ENCODE measurements around the gene OSBPL6. TPM values are rescaled to one million over a fixed set of nuclear protein-coding genes. Genes with fewer than 3 reads are reported as not detected.

OSBPL6 gene
- total RNA-seq, 2 experiments from 2014 or later, result 0.73 to 2.9 TPM

GRCh38 chr2:178295115-178295514, 100.8 kb downstream of the OSBPL6 start:
- H3K9me3 Mint-ChIP-seq (ENCODE audit: low read depth), result no peaks in the 10 kb centered on the region
- CTCF ChIA-PET, result interaction anchor here (1.8 kb wide), 1 partner anchor 11 kb away, joined by 8 read pairs; no protein-coding TSS in a partner anchor
- H3K4me3 Mint-ChIP-seq, result no peak overlapping the region
- DNase-seq (no peak), ATAC-seq (no peak)
- peaks cover 45% of the 10 kb centered on the region for H3K27me3 Mint-ChIP-seq
- H3K36me3 Mint-ChIP-seq, result no peaks in the 10 kb centered on the region
- H3K27ac Mint-ChIP-seq, result no peak overlapping the region
- no peaks in the 10 kb centered on the region for H3K4me1 Mint-ChIP-seq

GRCh38 chr2:178295906-178296305, 101.6 kb downstream of the OSBPL6 start:
- Mint-ChIP-seq H3K27me3 (peaks cover 45% of the 10 kb centered on the region), H3K4me3 (no peak overlapping the region), H3K9me3 (ENCODE audit: low read depth) (no peaks in the 10 kb centered on the region), H3K36me3 (no peaks in the 10 kb centered on the region), H3K27ac (no peak overlapping the region), H3K4me1 (no peaks in the 10 kb centered on the region)
- CTCF ChIA-PET, result interaction anchor here (1.5 to 1.8 kb wide), 2 partner anchors 10 to 79 kb away, joined by 3 to 8 read pairs; no protein-coding TSS in a partner anchor
- no peak for DNase-seq
- ATAC-seq, result no peak

GRCh38 chr2:178296394-178297090, 102.2 kb downstream of the OSBPL6 start:
- ATAC-seq (no peak), DNase-seq (no peak)
- Mint-ChIP-seq H3K4me1 (no peaks in the 10 kb centered on the region), H3K4me3 (no peak overlapping the region), H3K27ac (no peak overlapping the region), H3K9me3 (ENCODE audit: low read depth) (no peaks in the 10 kb centered on the region), H3K36me3 (no peaks in the 10 kb centered on the region), H3K27me3 (peaks cover 42% of the 10 kb centered on the region)
- CTCF ChIA-PET, result interaction anchor here (1.5 to 1.8 kb wide), 2 partner anchors 9 to 78 kb away, joined by 3 to 8 read pairs; no protein-coding TSS in a partner anchor

GRCh38 chr2:178297091-178297411, 102.7 kb downstream of the OSBPL6 start:
- ATAC-seq (no peak), DNase-seq (no peak)
- Mint-ChIP-seq H3K36me3 (no peaks in the 10 kb centered on the region), H3K4me1 (no peaks in the 10 kb centered on the region), H3K27ac (no peak overlapping the region), H3K27me3 (peaks cover 42% of the 10 kb centered on the region), H3K4me3 (no peak overlapping the region), H3K9me3 (ENCODE audit: low read depth) (no peaks in the 10 kb centered on the region)
- CTCF ChIA-PET, result interaction anchor here (1.5 kb wide), 1 partner anchor 78 kb away, joined by 3 read pairs; no protein-coding TSS in a partner anchor

GRCh38 chr2:178298785-178299212, 104.5 kb downstream of the OSBPL6 start:
- Mint-ChIP-seq H3K4me3 (no peak overlapping the region), H3K27ac (no peak overlapping the region), H3K36me3 (no peaks in the 10 kb centered on the region), H3K4me1 (no peaks in the 10 kb centered on the region), H3K27me3 (peaks cover 46% of the 10 kb centered on the region), H3K9me3 (ENCODE audit: low read depth) (no peaks in the 10 kb centered on the region)
- ATAC-seq (no peak), DNase-seq (no peak)
- CTCF ChIA-PET, result no interaction called here

- Mint-ChIP-seq H3K4me3 (no peak overlapping the region), H3K4me1 (no peaks in the 10 kb centered on the region), H3K36me3 (no peaks in the 10 kb centered on the region), H3K27ac (no peak overlapping the region), H3K27me3 (peaks cover 32% of the 10 kb centered on the region), H3K9me3 (ENCODE audit: low read depth) (no peaks in the 10 kb centered on the region)
- ATAC-seq (no peak), DNase-seq (no peak)
- CTCF ChIA-PET, result no interaction called here
These were observed 107.4 kb downstream of the OSBPL6 start for GRCh38 chr2:178301649-178302238.

- no peak for DNase-seq
- Mint-ChIP-seq H3K9me3 (ENCODE audit: low read depth) (no peaks in the 10 kb centered on the region), H3K4me3 (no peak overlapping the region), H3K36me3 (no peaks in the 10 kb centered on the region), H3K27me3 (peaks cover 34% of the 10 kb centered on the region), H3K4me1 (no peaks in the 10 kb centered on the region), H3K27ac (no peak overlapping the region)
- CTCF ChIA-PET, result interaction anchor here (3.1 kb wide), 1 partner anchor 111 kb away, joined by 17 read pairs; no protein-coding TSS in a partner anchor
- ATAC-seq, result no peak
These were observed 110.0 kb downstream of the OSBPL6 start for GRCh38 chr2:178304333-178304732.

GRCh38 chr2:178306352-178307073, 112.2 kb downstream of the OSBPL6 start:
- ATAC-seq, result peak; percentile 92
- DNase-seq, result peak; percentile 67
- Mint-ChIP-seq H3K27me3 (peaks cover 39% of the 10 kb centered on the region), H3K9me3 (ENCODE audit: low read depth) (no peaks in the 10 kb centered on the region), H3K27ac (no peak overlapping the region), H3K36me3 (no peaks in the 10 kb centered on the region), H3K4me3 (no peak overlapping the region), H3K4me1 (no peaks in the 10 kb centered on the region)
- CTCF ChIA-PET, result interaction anchor here (1.1 to 3.1 kb wide), 3 partner anchors 11 to 396 kb away, joined by 3 to 17 read pairs (median 8); no protein-coding TSS in a partner anchor

GRCh38 chr2:178307650-178308049, 113.3 kb downstream of the OSBPL6 start:
- CTCF ChIA-PET, result interaction anchor here (1.3 kb wide), 1 partner anchor 107 kb away, joined by 3 read pairs; no protein-coding TSS in a partner anchor
- Mint-ChIP-seq H3K4me1 (no peaks in the 10 kb centered on the region), H3K27ac (no peak overlapping the region), H3K9me3 (ENCODE audit: low read depth) (no peaks in the 10 kb centered on the region), H3K27me3 (peaks cover 33% of the 10 kb centered on the region), H3K4me3 (no peak overlapping the region), H3K36me3 (no peaks in the 10 kb centered on the region)
- DNase-seq (no peak), ATAC-seq (no peak)

- no peaks in the 10 kb centered on the region for H3K9me3 Mint-ChIP-seq (ENCODE audit: low read depth)
- H3K27me3 Mint-ChIP-seq, result peaks cover 24% of the 10 kb centered on the region
- no peak overlapping the region for H3K27ac Mint-ChIP-seq
- no peaks in the 10 kb centered on the region for H3K4me1 Mint-ChIP-seq
- CTCF ChIA-PET, result interaction anchor here (0.8 kb wide), 1 partner anchor 105 kb away, joined by 3 read pairs; no protein-coding TSS in a partner anchor
- no peak for DNase-seq
- no peaks in the 10 kb centered on the region for H3K36me3 Mint-ChIP-seq
- ATAC-seq, result no peak
- no peak overlapping the region for H3K4me3 Mint-ChIP-seq
These were observed 115.2 kb downstream of the OSBPL6 start for GRCh38 chr2:178309541-178309940.

GRCh38 chr2:178315078-178315477, 120.8 kb downstream of the OSBPL6 start:
- Mint-ChIP-seq H3K4me1 (no peaks in the 10 kb centered on the region), H3K9me3 (ENCODE audit: low read depth) (no peaks in the 10 kb centered on the region), H3K27ac (no peak overlapping the region), H3K36me3 (no peaks in the 10 kb centered on the region), H3K4me3 (no peak overlapping the region), H3K27me3 (peaks cover 18% of the 10 kb centered on the region)
- ATAC-seq (no peak), DNase-seq (no peak)
- CTCF ChIA-PET, result interaction anchor here (1.1 kb wide), 1 partner anchor 82 kb away, joined by 3 read pairs; no protein-coding TSS in a partner anchor

GRCh38 chr2:178315488-178315948, 121.2 kb downstream of the OSBPL6 start:
- H3K4me3 Mint-ChIP-seq, result no peak overlapping the region
- H3K27me3 Mint-ChIP-seq, result peaks cover 22% of the 10 kb centered on the region
- H3K9me3 Mint-ChIP-seq (ENCODE audit: low read depth), result no peaks in the 10 kb centered on the region
- no peaks in the 10 kb centered on the region for H3K4me1 Mint-ChIP-seq
- CTCF ChIA-PET, result no interaction called here
- no peak overlapping the region for H3K27ac Mint-ChIP-seq
- no peak for DNase-seq
- H3K36me3 Mint-ChIP-seq, result no peaks in the 10 kb centered on the region
- no peak for ATAC-seq

- Mint-ChIP-seq H3K9me3 (ENCODE audit: low read depth) (no peaks in the 10 kb centered on the region), H3K4me3 (no peak overlapping the region), H3K36me3 (no peaks in the 10 kb centered on the region), H3K27ac (no peak overlapping the region), H3K4me1 (no peaks in the 10 kb centered on the region), H3K27me3 (peaks cover 31% of the 10 kb centered on the region)
- ATAC-seq (no peak), DNase-seq (no peak)
- CTCF ChIA-PET, result no interaction called here
These were observed 123.5 kb downstream of the OSBPL6 start for GRCh38 chr2:178317811-178318210.
